H9 (cell line): ENCODE results near the gene DOCK7. TPM values are rescaled to one million over a fixed set of nuclear protein-coding genes. Genes with fewer than 3 reads are reported as not detected.
A peak's percentile ranks its signal among the peaks of the same experiment; 100 is the strongest.

Experiments
- DNase-seq: peaks from one replicate; pipeline ENCODE4 v3.0.0-alpha.2; 2017
- H2AFZ ChIP-seq: one replicate; pipeline ENCODE4 v1.6.1; 2013; ENCODE audit warnings: mild to moderate bottlenecking, low read length, control low read depth, moderate library complexity
- H2AK5ac ChIP-seq: 2 replicates; pipeline ENCODE4 v1.6.1; 2013; ENCODE audit warnings: low read length, control low read depth, mixed read lengths; ENCODE audit not compliant: insufficient read length
- H2BK120ac ChIP-seq: one replicate; pipeline ENCODE4 v1.6.1; 2013; ENCODE audit warnings: low read depth, mild to moderate bottlenecking, low read length, control low read depth, inconsistent platforms; ENCODE audit not compliant: poor library complexity, severe bottlenecking
- H2BK12ac ChIP-seq: 2 replicates; pipeline ENCODE4 v1.6.1; 2013; ENCODE audit warnings: low read length, control low read depth, mixed read lengths, low read depth; ENCODE audit not compliant: insufficient read length
- H2BK15ac ChIP-seq: 2 replicates; pipeline ENCODE4 v1.6.1; 2013; ENCODE audit warnings: low read depth, low read length, control low read depth
- H2BK20ac ChIP-seq: one replicate; pipeline ENCODE4 v1.6.1; 2013; ENCODE audit warnings: low read depth, mild to moderate bottlenecking, low read length, control low read depth, inconsistent platforms; ENCODE audit not compliant: poor library complexity, severe bottlenecking
- H2BK5ac ChIP-seq: 2 replicates; pipeline ENCODE4 v1.6.1; 2013; ENCODE audit warnings: low read length, control low read depth, mixed read lengths; ENCODE audit not compliant: insufficient read length
- H3K14ac ChIP-seq: 2 replicates; pipeline ENCODE4 v1.6.1; 2013; ENCODE audit warnings: low read length, control low read depth; ENCODE audit not compliant: insufficient read depth
- H3K18ac ChIP-seq: 2 replicates; pipeline ENCODE4 v1.6.1; 2013; ENCODE audit warnings: low read depth, mild to moderate bottlenecking, mixed read lengths, low read length, control low read depth; ENCODE audit not compliant: insufficient read length
- H3K23ac ChIP-seq: 2 replicates; pipeline ENCODE4 v1.6.1; 2013; ENCODE audit warnings: low read length, control low read depth, mixed read lengths, low read depth; ENCODE audit not compliant: insufficient read length
- H3K23me2 ChIP-seq: 2 replicates; pipeline ENCODE4 v1.6.1; 2013; ENCODE audit warnings: low read depth, mild to moderate bottlenecking, mixed read lengths, low read length, control low read depth; ENCODE audit not compliant: insufficient read length, poor library complexity, severe bottlenecking
- H3K27ac ChIP-seq: 2 replicates; pipeline ENCODE4 v1.5.1; 2013; ENCODE audit warnings: low read length, control low read depth, mixed read lengths, low read depth; ENCODE audit not compliant: insufficient read length
- H3K27me3 ChIP-seq: 2 replicates; pipeline ENCODE4 v1.6.1; 2013; ENCODE audit warnings: low read length, control low read depth, inconsistent platforms; ENCODE audit not compliant: insufficient read depth
- H3K4ac ChIP-seq: 2 replicates; pipeline ENCODE4 v1.6.1; 2013; ENCODE audit warnings: low read depth, mild to moderate bottlenecking, control low read depth, inconsistent platforms, low read length, moderate library complexity
- H3K4me1 ChIP-seq: 2 replicates; pipeline ENCODE4 v1.6.1; 2013; ENCODE audit warnings: low read length, control low read depth, inconsistent platforms; ENCODE audit not compliant: insufficient read depth
- H3K4me2 ChIP-seq: 2 replicates; pipeline ENCODE4 v1.6.1; 2013; ENCODE audit warnings: low read length, control low read depth, mixed read lengths; ENCODE audit not compliant: insufficient read length, insufficient read depth
- H3K56ac ChIP-seq: 2 replicates; pipeline ENCODE4 v1.6.1; 2013; ENCODE audit warnings: low read depth, mild to moderate bottlenecking, mixed read lengths, low read length, control low read depth; ENCODE audit not compliant: insufficient read length
- H3K79me1 ChIP-seq: 2 replicates; pipeline ENCODE4 v1.6.1; 2013; ENCODE audit warnings: low read depth, mild to moderate bottlenecking, moderate library complexity, low read length, control low read depth, inconsistent platforms; ENCODE audit not compliant: insufficient read depth, poor library complexity, severe bottlenecking
- H3K79me2 ChIP-seq: 2 replicates; pipeline ENCODE4 v1.6.1; 2013; ENCODE audit warnings: low read length, control low read depth, inconsistent platforms; ENCODE audit not compliant: insufficient read depth
- H3K9ac ChIP-seq: 2 replicates; pipeline ENCODE4 v1.6.1; 2013; ENCODE audit warnings: low read length, control low read depth, mixed read lengths; ENCODE audit not compliant: insufficient read length; ENCODE audit errors: extremely low read depth
- H3K9me3 ChIP-seq: one replicate; pipeline ENCODE4 v1.6.1; 2013; ENCODE audit warnings: low read depth, low read length, inconsistent platforms; ENCODE audit not compliant: control insufficient read depth
- H3T11ph ChIP-seq: one replicate; pipeline ENCODE4 v1.6.1; 2013; ENCODE audit warnings: mild to moderate bottlenecking, low read length, control low read depth, inconsistent platforms
- H4K20me1 ChIP-seq: one replicate; pipeline ENCODE4 v1.6.1; 2013; ENCODE audit not compliant: control insufficient read depth, insufficient read length, insufficient read depth
- H4K5ac ChIP-seq: 2 replicates; pipeline ENCODE4 v1.6.1; 2013; ENCODE audit warnings: low read depth, mild to moderate bottlenecking, mixed read lengths, low read length, control low read depth; ENCODE audit not compliant: insufficient read length
- H4K8ac ChIP-seq: replicated peaks from 2 replicates; pipeline ENCODE4 v1.6.1; 2013; ENCODE audit warnings: low read length, control low read depth, mixed read lengths, low read depth; ENCODE audit not compliant: insufficient read length
- H4K91ac ChIP-seq: 2 replicates; pipeline ENCODE4 v1.6.1; 2013; ENCODE audit warnings: low read depth, mild to moderate bottlenecking, moderate library complexity, mixed read lengths, low read length, control low read depth; ENCODE audit not compliant: insufficient read length
- H3K27ac Mint-ChIP-seq, 3 experiments: 2 replicates in 2 of 3; 3 replicates in 1 of 3; pipeline ENCODE4 v1.8.0; 2020 to 2021; ENCODE audit warnings: mixed read lengths in 3 of 3, mild to moderate bottlenecking in 1 of 3, moderate library complexity in 1 of 3
- H3K27me3 Mint-ChIP-seq: 2 replicates; pipeline ENCODE4 v1.8.0; 2021; ENCODE audit warnings: low read depth, mild to moderate bottlenecking, moderate library complexity, mixed read lengths
- H3K36me3 Mint-ChIP-seq, 3 experiments: 2 replicates in 2 of 3; 3 replicates in 1 of 3; pipeline ENCODE4 v1.8.0; 2020 to 2021; ENCODE audit warnings: low read depth in 3 of 3, mixed read lengths in 3 of 3; ENCODE audit not compliant: insufficient read depth in 1 of 3
- H3K4me1 Mint-ChIP-seq, 2 experiments: 2 replicates each; pipeline ENCODE4 v1.8.0; 2020; ENCODE audit warnings: mixed read lengths in 2 of 2
- H3K4me3 Mint-ChIP-seq, 2 experiments: 2 replicates in 1 of 2; 3 replicates in 1 of 2; pipeline ENCODE4 v1.8.0; 2020 to 2021; ENCODE audit warnings: mild to moderate bottlenecking in 2 of 2, mixed read lengths in 2 of 2, moderate library complexity in 1 of 2
- H3K9me3 Mint-ChIP-seq, 2 experiments: 2 replicates in 1 of 2; 3 replicates in 1 of 2; pipeline ENCODE4 v1.8.0; 2020; ENCODE audit warnings: mild to moderate bottlenecking in 2 of 2, mixed read lengths in 2 of 2, moderate library complexity in 1 of 2
- CTCF ChIP-seq: fragments of 200-600 bp; sonication (generic); conservative IDR thresholded peaks from 3 replicates; pipeline ENCODE4 v1.8.0; 2021; ENCODE audit warnings: antibody characterized with exemption, mild to moderate bottlenecking
- WGBS: extraction: QIAGEN DNeasy Blood & Tissue Kit; methylation state at CpG from one replicate; pipeline ENCODE4 v1.1.7; 2013; ENCODE audit warnings: missing lambda C conversion rate, low lambda C conversion rate, mixed read lengths; ENCODE audit not compliant: insufficient read length; ENCODE audit errors: extremely low coverage; 5-methylcytosine and 5-hydroxymethylcytosine counted together
- total RNA-seq: library from RNA; stranded (reverse); gene quantifications from 2 replicates; pipeline ENCODE4 v1.2.1, GENCODE V29; 2021

Gene DOCK7
- total RNA-seq, 1 experiment from 2014 or later: 36.8 TPM

GRCh38 chr1:62728963-62729362 lies 40.8 kb upstream of the DOCK7 start:
- WGBS: no CpG with 5 or more reads among the region's 5 CpGs
- H2BK5ac ChIP-seq: no peak overlapping the region
- no peaks in the 10 kb centered on the region; the same call in 1 of the 2 replicates for H3K4me1 ChIP-seq
- no peak overlapping the region for H3K18ac ChIP-seq
- TF ChIP-seq CTCF: no peak
- no peak overlapping the region for H4K5ac ChIP-seq
- no peaks in the 10 kb centered on the region for H4K20me1 ChIP-seq
- H3K36me3 Mint-ChIP-seq: no peaks in the 10 kb centered on the region
- no peak overlapping the region for H2BK120ac ChIP-seq
- H2BK20ac ChIP-seq: no peak overlapping the region
- H4K8ac ChIP-seq: no peak overlapping the region
- H3K4me2 ChIP-seq: no peak overlapping the region
- H3K27me3 Mint-ChIP-seq: no peaks in the 10 kb centered on the region
- H3K9ac ChIP-seq: no peak overlapping the region
- H4K91ac ChIP-seq: no peak overlapping the region
- H3K14ac ChIP-seq: no peak overlapping the region
- H3K4me1 Mint-ChIP-seq: peaks cover 33 to 49% of the 10 kb centered on the region in 2 experiments
- no peak overlapping the region for H3K23ac ChIP-seq
- H3K4ac ChIP-seq: no peak overlapping the region
- no peaks in the 10 kb centered on the region for H3K9me3 Mint-ChIP-seq
- no peaks in the 10 kb centered on the region for H3K9me3 ChIP-seq
- peak overlapping the region in 2 of 3 experiments; percentile 16 to 80; a peak in 3 of 7 replicates for H3K27ac Mint-ChIP-seq
- no peak overlapping the region for H3K4me3 Mint-ChIP-seq
- no peak overlapping the region for H2AFZ ChIP-seq
- H2AK5ac ChIP-seq: no peak overlapping the region
- H3K23me2 ChIP-seq: no peaks in the 10 kb centered on the region
- no peak for DNase-seq
- no peaks in the 10 kb centered on the region for H3K79me1 ChIP-seq
- H2BK15ac ChIP-seq: no peak overlapping the region
- H3K27ac ChIP-seq: no peak overlapping the region
- H2BK12ac ChIP-seq: no peak overlapping the region
- no peaks in the 10 kb centered on the region for H3K27me3 ChIP-seq
- H3K79me2 ChIP-seq: no peaks in the 10 kb centered on the region
- H3T11ph ChIP-seq: no peak overlapping the region
- H3K56ac ChIP-seq: no peak overlapping the region
